Activated T-cell treated with anti-CD3 and anti-CD28 coated beads for 4 hours (primary cell): ENCODE measurements around the gene DOK7.
"Not testable (repeated sequence)": the region's sequence is repeated elsewhere in the genome, so short reads cannot be mapped to it uniquely, and the experiment has no call there.

Source experiments
- DNase-seq: peaks from one replicate; pipeline ENCODE4 v3.0.0-alpha.2; 2020

The DOK7 gene

GRCh38 chr4:3511601-3512000, 48.5 kb downstream of the DOK7 start:
- not testable (repeated sequence) for DNase-seq

DNA sequence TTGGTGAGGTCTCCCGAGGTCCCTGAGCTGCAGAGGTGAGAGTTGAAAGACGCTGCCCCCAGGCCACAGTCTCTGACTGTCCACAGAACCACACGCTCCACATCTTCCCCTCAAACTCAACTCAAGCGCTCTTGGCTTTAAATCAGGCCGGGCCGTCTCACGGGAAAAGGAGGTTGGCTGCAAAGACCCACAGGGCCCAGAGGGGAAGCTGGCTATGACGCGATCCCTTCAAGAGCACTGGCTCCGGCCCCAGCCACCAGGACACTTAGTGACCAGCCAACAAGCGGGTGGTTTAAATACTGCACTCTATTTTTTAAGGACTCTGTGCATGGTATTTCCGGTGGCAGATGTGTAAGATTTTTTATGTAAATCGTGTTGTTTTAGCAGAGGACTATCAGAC, 49.2 kb downstream of the DOK7 start:
- no peak for DNase-seq

DNA sequence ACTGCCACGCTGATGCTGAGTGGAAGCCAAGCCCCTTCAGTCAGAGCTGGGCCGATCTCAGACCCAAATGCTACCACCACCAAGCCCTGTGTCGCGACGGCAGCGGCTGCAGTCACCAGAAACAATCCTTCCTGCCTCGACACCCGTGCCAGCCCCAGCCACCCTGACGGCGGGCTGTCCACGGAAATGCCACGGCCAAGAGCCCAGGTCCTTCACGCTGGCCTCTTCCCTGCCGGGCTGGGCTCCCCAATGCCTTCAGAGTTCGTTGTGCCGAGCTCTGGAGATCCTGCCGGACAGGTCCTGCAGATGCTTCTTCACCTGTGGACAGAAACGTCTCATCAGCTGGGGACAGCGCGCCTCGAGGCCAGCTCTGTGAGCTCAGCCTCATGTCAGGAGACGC, 49.6 kb downstream of the DOK7 start:
- no peak for DNase-seq

GRCh38 chr4:3513807-3514206, 50.7 kb downstream of the DOK7 start:
- no peak for DNase-seq

DNA sequence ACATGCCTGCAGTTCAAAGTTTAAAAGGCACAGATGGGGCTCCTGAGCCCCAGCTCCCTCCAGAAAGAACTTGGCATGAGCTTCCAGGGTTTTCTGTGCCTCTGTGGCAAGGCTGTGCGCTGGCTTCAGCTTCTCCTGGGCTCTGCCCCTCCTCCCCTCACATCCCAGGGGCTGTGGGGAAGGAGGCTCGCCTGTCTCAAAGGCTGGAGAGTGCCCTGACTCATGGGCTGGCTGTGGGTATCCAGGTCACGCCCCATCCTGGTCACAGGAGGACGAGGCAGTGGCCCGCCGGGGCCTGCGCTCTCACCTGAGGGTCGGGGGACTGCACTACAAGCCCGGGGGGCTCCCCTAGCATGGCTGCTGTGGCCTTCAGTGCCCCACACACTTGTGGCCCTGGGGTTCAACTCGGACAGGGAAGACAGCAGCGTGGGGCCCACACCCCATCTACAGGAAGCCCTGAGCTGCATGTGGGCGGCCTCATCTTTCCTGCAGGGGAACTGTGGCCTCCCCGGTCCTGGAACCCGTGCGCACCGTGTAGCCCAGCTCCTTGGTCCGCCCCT, 51.2 kb downstream of the DOK7 start:
- no peak for DNase-seq

DNA sequence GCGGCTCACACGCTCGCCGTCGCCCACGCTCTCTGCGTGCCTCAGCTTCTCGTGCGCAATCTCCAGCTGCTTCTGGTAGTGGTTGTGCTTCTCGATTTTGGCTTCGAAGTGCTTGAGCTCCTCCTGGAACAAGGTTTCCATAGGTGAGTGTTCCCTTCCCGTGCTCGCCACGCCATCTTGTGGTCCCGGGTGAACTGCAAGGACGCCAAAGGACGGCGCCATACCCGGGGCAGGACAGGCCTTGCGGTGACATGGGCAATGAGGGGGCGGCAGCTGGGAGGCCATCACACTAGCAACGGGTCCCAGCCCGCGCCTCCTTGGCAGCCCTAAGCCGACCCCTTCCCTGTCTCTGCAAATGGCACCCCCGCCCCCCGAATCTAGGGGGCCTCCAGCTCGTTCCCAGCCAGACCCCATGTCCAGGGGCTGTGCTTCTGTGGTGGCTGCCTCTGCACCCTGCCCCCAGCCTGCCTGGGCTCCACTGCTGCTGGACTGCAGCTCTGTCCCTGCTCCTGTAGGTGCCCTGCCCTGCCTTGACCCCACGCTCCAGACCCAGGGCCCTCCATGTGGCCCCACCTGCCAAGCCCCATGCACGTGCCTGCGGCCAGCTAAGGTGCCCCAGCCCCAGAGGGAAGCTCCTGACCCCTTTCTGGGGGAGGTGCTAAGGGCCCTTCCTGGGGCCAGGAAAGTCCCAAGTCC, 51.8 kb downstream of the DOK7 start:
- DNase-seq: no peak

DNA sequence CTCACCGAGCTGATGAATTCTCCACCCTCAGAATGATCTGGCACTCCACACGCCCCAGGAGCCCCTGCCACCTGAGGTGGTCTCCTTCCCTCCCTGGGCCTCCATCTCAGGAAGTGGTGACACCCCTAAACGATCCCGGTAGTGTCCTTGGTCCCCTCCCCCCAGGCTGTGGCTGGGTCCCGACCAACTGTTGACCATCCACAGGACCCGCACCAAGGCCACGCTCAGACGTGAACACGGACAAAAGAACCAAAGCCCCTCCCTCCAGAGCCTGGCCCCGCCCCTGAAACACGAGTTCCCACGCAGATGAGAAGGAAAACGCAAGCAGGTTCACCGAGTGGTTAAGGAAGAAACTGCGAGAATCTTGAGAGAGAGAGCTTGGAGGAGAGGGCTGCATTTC, 52.5 kb downstream of the DOK7 start:
- DNase-seq: no peak

- DNase-seq: no peak
Measured at GRCh38 chr4:3516061-3516835, 53.1 kb downstream of the DOK7 start.

GRCh38 chr4:3516836-3517730, 54.0 kb downstream of the DOK7 start:
- no peak for DNase-seq

DNA sequence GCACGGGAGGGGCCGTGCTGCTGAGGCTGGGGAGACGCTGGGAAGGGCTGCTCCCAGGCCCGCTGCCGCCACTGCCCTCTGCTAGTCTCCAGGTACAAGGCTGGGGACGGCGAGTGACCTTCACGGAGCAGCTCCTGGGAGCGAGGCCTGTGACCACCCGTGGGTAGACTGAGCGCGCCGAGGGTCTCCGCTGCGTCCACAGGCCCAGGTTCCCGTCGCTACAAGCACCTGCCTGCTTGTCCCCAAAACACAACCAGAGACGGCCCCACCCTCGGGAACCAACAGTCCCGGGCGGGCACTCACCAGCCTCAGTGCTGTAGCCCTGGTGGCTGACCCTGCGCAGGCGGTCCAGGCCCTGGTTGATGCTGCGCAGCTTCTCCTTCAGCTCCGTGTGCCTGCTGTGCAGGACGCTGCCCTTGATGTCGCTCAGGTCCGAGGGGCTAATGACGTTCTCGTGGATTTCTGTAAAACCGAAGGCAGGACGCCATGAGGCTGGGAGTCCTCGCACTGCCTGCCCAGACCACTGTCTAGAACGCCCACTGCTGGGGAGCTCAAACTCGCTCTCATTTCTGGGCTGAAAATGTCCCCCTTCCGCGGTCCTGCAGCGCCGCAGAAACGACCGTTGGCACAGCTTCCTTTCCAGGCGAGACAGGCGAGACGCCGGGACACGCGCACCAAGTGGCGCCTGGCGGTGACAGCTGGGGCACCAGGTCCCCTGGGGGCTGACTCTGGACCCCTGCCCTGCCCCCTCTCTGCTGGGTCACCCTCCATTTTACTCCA, 54.8 kb downstream of the DOK7 start:
- DNase-seq: no peak

DNA sequence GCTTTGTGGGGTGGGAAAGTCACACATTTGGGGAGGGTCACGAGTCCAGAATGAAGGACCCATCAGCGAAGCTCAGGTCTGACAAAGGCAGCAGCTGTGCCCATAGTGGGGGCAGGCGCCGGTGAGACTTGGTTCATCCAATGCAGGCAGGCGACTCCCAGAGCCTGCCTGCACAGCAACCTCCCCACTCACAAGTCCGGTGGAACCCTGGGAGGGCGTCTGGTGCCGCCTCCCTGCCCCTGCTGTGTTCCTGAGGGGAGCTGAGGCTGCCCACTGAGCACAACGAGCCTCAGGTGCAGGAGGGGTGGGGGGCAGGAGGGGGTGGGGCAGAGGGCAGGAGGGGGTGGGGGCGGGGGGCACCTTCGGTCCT, 55.4 kb downstream of the DOK7 start:
- no peak for DNase-seq

DNA sequence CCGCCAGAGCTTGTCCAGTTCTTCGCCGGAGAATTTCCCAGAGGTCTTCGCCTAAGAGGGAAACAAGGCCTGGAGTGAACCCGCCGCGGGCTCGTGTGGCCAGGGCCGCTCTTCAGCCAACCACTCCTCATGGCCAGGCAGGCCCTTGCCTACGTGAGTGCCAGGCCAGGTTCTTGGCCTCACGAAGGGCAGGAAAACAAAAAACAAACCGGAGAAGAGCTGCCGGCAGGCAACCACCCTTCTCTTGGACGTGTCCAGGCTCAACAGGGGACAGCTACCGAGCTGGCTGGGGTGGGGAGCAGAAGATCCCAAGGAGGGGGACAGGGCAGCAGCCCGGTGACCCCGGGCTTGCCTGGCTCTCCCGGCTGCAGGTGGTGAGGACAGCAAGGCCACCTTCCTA, 55.8 kb downstream of the DOK7 start:
- no peak for DNase-seq

DNA sequence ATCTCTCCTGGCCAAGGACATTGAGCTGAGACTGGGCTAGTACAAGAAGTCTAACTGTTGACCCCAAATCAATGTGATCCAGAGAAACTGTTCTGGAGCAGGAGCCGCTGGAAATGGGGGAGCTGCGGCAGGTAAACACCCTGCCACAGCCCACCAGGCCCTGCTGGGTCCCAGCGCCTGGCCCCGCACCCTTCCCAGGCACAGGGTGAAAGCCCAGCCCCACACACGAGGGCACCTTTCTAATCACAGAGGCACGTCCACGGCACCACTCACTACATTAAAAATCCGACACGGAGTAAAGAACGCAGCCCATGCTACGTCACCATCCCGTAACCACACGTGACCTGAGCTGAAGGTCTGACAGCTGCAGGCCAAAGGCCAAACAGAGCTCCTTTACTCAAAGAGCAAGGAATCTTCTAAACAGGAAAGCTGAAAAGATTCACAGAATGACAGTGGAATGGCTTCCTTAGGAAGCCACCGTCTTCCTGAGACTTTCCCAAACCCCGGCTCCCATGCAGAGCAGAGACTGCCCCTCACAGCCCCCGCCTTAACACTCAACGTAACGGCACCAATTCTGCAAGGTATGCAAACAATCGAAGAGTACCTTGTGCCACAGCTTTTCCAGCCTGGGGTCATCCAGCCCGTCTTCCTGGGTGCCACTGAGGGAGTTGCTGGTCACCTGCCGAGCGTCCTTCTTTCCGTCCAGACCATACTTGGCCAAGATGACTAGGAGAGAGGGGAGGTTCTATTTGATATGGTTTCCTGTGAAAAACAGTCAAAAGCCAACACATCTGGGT, 56.6 kb downstream of the DOK7 start:
- DNase-seq: no peak

DNA sequence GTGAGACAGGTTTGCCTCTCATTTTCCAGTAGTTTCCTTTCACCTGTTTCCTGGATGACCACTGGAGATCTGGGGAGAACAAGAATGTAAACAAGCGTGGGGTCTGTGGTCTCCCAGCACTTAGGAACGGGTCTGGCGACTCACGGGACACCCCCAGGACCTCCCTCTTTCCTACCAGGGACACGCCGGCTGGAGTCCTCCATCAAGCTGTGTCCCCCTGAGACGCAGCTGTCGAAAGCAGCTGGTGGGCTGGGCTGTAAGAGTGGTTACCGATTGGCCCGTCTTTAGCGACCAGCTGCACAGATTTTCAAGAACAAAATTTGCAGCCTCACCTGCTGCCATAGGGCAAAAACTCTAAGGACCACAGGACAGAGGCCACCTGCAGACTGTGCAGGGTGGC, 57.2 kb downstream of the DOK7 start:
- DNase-seq: no peak

DNA sequence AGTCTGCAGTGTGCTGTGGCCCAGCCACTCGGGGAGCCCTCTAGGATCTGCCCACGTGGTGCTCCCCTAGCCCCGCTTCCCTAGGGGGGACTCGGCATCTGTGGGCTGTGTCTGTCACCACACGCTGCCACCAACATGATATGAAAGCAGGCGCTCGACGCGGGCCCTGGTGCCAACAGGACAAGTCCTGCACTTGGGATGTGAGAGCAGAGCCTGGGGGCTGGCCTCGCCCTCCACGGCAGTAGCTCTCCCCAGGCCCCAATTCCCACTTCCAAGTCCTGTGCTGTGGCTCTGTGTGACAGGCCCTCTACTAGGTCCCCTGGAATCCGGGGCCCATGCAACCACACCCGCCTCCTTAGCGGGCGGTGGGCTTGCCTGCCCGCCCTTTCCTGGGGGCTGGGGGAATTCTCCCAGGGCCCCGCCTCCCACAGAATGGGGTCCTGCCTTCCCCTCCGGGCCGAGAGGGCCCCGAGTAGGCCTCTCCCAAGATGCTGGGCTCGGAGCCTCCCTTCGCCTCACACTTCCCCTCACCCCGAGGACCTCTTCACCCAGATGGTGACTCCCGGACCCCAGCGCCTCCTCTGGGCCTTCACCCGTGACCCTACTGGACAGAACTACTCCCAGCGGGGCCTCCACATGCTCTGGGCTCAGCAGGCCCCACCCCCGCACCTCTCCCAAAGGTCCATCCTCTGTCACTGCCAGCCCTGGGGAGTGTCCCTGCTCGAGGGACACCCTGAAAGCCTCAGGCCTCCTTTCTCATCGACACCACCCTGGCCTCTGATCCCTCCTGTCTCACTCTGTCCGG, 57.9 kb downstream of the DOK7 start:
- DNase-seq: no peak

DNA sequence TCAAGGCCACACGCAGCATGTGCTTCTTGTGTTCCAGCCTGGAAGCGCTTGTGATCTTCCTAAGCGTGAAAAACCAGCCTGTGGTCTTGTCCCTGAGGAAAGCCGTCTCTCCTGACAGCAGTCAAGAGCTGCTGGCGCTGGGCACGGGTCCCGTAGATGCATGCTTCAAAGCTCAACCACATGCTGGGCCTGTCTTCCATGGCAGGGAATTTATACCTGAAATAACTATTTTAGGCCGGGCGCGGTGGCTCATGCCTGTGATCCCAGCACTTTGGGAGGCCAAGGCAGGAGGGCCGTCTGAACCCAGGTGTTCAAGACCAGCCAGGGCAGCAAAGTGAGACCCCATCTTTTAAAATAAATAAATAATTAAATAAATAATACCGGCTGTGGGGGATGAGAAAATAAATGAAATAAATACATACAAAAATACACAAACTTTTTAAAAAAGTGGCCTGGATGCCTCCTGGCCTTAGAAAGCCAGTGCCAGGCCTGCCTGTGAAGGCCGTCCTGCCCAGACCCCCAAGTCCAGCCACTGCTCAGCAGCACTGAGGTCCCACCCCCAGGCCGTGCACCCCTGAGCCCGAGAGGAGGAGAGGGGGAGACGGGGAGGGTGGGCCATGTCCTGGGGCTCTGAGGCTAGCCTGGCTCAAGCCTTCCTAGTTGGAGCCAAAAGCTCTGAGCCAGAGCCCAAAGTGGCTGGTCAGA, 58.7 kb downstream of the DOK7 start:
- no peak for DNase-seq

- no peak for DNase-seq
Measured at GRCh38 chr4:3522326-3522640, 59.2 kb downstream of the DOK7 start.

DNA sequence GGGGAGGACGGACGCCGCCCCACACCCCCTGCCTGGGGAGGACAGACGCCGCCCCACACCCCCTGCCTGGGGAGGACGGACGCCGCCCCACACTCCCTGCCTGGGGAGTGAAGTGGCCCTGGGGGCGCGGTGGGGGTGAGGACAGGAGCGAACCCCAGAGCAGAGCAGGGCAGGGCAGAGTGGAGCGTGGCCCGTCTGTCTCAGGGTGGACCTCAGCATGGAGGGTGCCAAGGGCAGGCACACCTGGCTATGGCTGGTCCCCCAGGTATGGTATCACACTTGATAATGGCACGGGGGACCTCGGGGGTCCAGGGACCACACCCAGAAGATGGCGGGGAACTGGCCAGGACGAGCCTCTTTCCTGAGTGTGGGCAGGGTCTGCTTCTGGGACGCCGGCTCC, 59.5 kb downstream of the DOK7 start:
- DNase-seq: no peak

- no peak for DNase-seq
Measured at GRCh38 chr4:3523146-3523627, 60.1 kb downstream of the DOK7 start.

- no peak for DNase-seq
Measured at GRCh38 chr4:3523628-3524221, 60.6 kb downstream of the DOK7 start.
